HepG2 (cell line): ENCODE data around the gene EGFR. TPM values are rescaled to one million over a fixed set of nuclear protein-coding genes. Genes with fewer than 3 reads are reported as not detected.

Experiments
- ATAC-seq: fragments of 200-7000 bp; cut with Tn5 transposase; 3 replicates; pipeline ENCODE4 v1.9.1; 2020; ENCODE audit warnings: mild to moderate bottlenecking, moderate library complexity
- BruUV-seq: library from RNA; stranded (reverse); fragments of 400-500 nt; replicated peaks from 2 replicates; lab custom pipeline; 2021; lab: Mats Ljungman, UMichigan
- CTCF ChIA-PET: fragments of 300-600 bp; formaldehyde crosslinking; extraction: SDS; loops from one replicate; lab custom pipeline; 2021; ENCODE audit warnings: low total read pairs, inconsistent platforms, low intra/inter-chr PET ratio; lab: Yijun Ruan, JAX
- POLR2A ChIA-PET: fragments of 350-600 bp; sonication (Branson Sonifier 250); formaldehyde crosslinking; loops from one replicate; lab custom pipeline; 2020; ENCODE audit warnings: antibody characterized with exemption, inconsistent platforms; lab: Yijun Ruan, JAX
- DNase-seq: peaks from one replicate; pipeline ENCODE4 v3.0.0-alpha.2; 2015; ENCODE audit warnings: low spot score
- FAIRE-seq: peaks from 3 replicates; lab custom pipeline; 2011; peaks lifted over from hg19 to GRCh38; lab: Jason Lieb, UNC
- H2AFZ ChIP-seq: one replicate; pipeline ENCODE4 v1.6.1; 2011; ENCODE audit warnings: low read length, inconsistent platforms
- H3K27ac ChIP-seq: fragments of 300-600 bp; 3 replicates; pipeline ENCODE4 v1.8.0; 2011; ENCODE audit warnings: mixed run types, mild to moderate bottlenecking, mixed read lengths, low read length, inconsistent platforms; ENCODE audit not compliant: insufficient read depth; ENCODE audit errors: extremely low read length
- H3K27me3 ChIP-seq, 2 experiments: fragments of 200-600 bp in 1 of 2; 2 replicates in 1 of 2; 3 replicates in 1 of 2; pipeline versions ENCODE4 v1.6.0 to v1.8.0; 2011; ENCODE audit warnings: low read length in 2 of 2, mild to moderate bottlenecking in 2 of 2, moderate library complexity in 2 of 2, inconsistent platforms in 1 of 2; ENCODE audit not compliant: insufficient read depth in 2 of 2, control insufficient read depth in 1 of 2
- H3K36me3 ChIP-seq, 2 experiments: fragments of 200-600 bp in 1 of 2; replicated peaks in 1 of 2; 2 replicates in 1 of 2; 3 replicates in 1 of 2; pipeline versions ENCODE4 v1.5.1 to v1.8.0; 2011; ENCODE audit warnings: low read length in 2 of 2, inconsistent platforms in 1 of 2; ENCODE audit not compliant: insufficient read depth in 2 of 2, control insufficient read depth in 1 of 2
- H3K4me1 ChIP-seq: 2 replicates; pipeline ENCODE4 v1.5.1; 2012; ENCODE audit warnings: low read length, inconsistent platforms; ENCODE audit not compliant: insufficient read depth
- H3K4me2 ChIP-seq: 2 replicates; pipeline ENCODE4 v1.6.0; 2011; ENCODE audit warnings: low read depth, low read length, inconsistent platforms
- H3K4me3 ChIP-seq, 3 experiments: fragments of 200-600 bp in 1 of 3; sonication (generic), shearing (Covaris generic) in 1 of 3; replicated peaks in 1 of 3; 2 replicates each; pipeline ENCODE4 v1.5.1; 2011 to 2016; ENCODE audit warnings: low read length in 3 of 3, inconsistent platforms in 2 of 3, low read depth in 2 of 3, mild to moderate bottlenecking in 2 of 3, control low read depth in 1 of 3, mixed read lengths in 1 of 3; ENCODE audit not compliant: insufficient read depth in 1 of 3
- H3K79me2 ChIP-seq: one replicate; pipeline ENCODE4 v1.6.1; 2011; ENCODE audit warnings: low read length, inconsistent platforms; ENCODE audit not compliant: insufficient read depth
- H3K9ac ChIP-seq: 2 replicates; pipeline ENCODE4 v1.6.0; 2011; ENCODE audit warnings: mild to moderate bottlenecking, low read depth, low read length, inconsistent platforms; ENCODE audit not compliant: insufficient read depth
- H3K9me3 ChIP-seq: 2 replicates; pipeline ENCODE4 v1.5.1; 2012; ENCODE audit warnings: mild to moderate bottlenecking, low read length
- H4K20me1 ChIP-seq: 2 replicates; pipeline ENCODE4 v1.6.0; 2011; ENCODE audit warnings: inconsistent platforms, mild to moderate bottlenecking, low read length, moderate library complexity; ENCODE audit not compliant: insufficient read depth
- HNRNPLL ChIP-seq: fragments of 200-400 bp; formaldehyde crosslinking; IDR thresholded peaks from 2 replicates; pipeline ENCODE4 v1.6.1; 2017; ENCODE audit warnings: mild to moderate bottlenecking, low read depth, low read length; ENCODE audit not compliant: poor library complexity, severe bottlenecking
- ONECUT2 ChIP-seq: sonication (generic); formaldehyde crosslinking; IDR thresholded peaks from 2 replicates; pipeline ENCODE4 v1.4.0; 2020; ENCODE audit warnings: missing genetic modification reagents
- TRIM24 ChIP-seq: sonication (generic); formaldehyde crosslinking; IDR thresholded peaks from 2 replicates; pipeline ENCODE4 v1.8.0; 2022; ENCODE audit warnings: mild to moderate bottlenecking, missing genetic modification reagents
- ZFP36 ChIP-seq: fragments of 150-350 bp; IDR thresholded peaks from 2 replicates; pipeline ENCODE4 v1.6.1; 2018; ENCODE audit warnings: borderline replicate concordance, low read length, low read depth; ENCODE audit not compliant: partially characterized antibody
- ZNF496 ChIP-seq: sonication (generic); formaldehyde crosslinking; IDR thresholded peaks from 2 replicates; pipeline ENCODE4 v1.8.1; 2023; ENCODE audit warnings: mild to moderate bottlenecking, moderate library complexity, missing genetic modification reagents; ENCODE audit not compliant: insufficient replicate concordance
- ZNF747 ChIP-seq: sonication (generic); formaldehyde crosslinking; IDR thresholded peaks from 2 replicates; pipeline ENCODE4 v1.8.1; 2023; ENCODE audit warnings: missing genetic modification reagents, mild to moderate bottlenecking, borderline replicate concordance
- ZSCAN12 ChIP-seq: sonication (generic); formaldehyde crosslinking; IDR thresholded peaks from 2 replicates; pipeline ENCODE4 v1.9.0; 2021; ENCODE audit warnings: mild to moderate bottlenecking, missing genetic modification reagents
- WGBS: methylation state at CpG from one replicate; pipeline ENCODE4 v1.1.6; 2017; ENCODE audit warnings: low lambda C conversion rate; 5-methylcytosine and 5-hydroxymethylcytosine counted together
- in situ Hi-C: cut with HindIII; loops from 2 replicates; pipeline ENCODE4 v1.10.0; 2017; ENCODE audit warnings: low pct_unique_long_range_greater_than_20kb; ENCODE audit not compliant: extremely low pct_ligation_motif_present
- intact Hi-C: fragments of 100-400 bp; cut with micrococcal nuclease; formaldehyde crosslinking; loops from one replicate; pipeline ENCODE4 v1.10.0; 2022; ENCODE audit not compliant: unreplicated experiment
- polyA plus RNA-seq, 8 experiments: library from polyadenylated mRNA; depleted of rRNA in 3 of 8; stranded (reverse) in 7 of 8; unstranded in 1 of 8; fragments of >200 nt; fragmentation: Illumina TruSeq in 4 of 8; extraction: Trizol in 4 of 8; gene quantifications; 2 replicates each; pipeline versions ENCODE4 v1.2.1 to v1.2.3, GENCODE V29; 2011 to 2016; ENCODE audit warnings: low read depth in 4 of 8, missing spikeins in 1 of 8, mixed read lengths in 1 of 8; ENCODE audit not compliant: insufficient read depth in 1 of 8
- total RNA-seq, 5 experiments: library from RNA; depleted of rRNA; stranded (reverse); fragments of >200 nt; fragmentation: Illumina TruSeq; extraction: Trizol; gene quantifications; 2 replicates each; pipeline ENCODE4 v1.2.3, GENCODE V29; 2016; ENCODE audit warnings: low read depth in 1 of 5
- TF ChIP-seq, protein P1 (sequence below): sonication (generic); formaldehyde crosslinking; IDR thresholded peaks from 2 replicates; pipeline ENCODE4 v1.4.0; 2020; ENCODE audit warnings: mild to moderate bottlenecking, missing genetic modification reagents
- TF ChIP-seq, protein P2 (sequence below): sonication (generic); formaldehyde crosslinking; IDR thresholded peaks from 2 replicates; pipeline ENCODE4 v1.4.0; 2020; ENCODE audit warnings: missing genetic modification reagents

EGFR gene
- total and polyA plus RNA-seq, 2 of the 13 experiments (the other 11 are each of a cell fraction or from before 2014, with no cell fraction given) = 7.0 to 10.0 TPM

DNA sequence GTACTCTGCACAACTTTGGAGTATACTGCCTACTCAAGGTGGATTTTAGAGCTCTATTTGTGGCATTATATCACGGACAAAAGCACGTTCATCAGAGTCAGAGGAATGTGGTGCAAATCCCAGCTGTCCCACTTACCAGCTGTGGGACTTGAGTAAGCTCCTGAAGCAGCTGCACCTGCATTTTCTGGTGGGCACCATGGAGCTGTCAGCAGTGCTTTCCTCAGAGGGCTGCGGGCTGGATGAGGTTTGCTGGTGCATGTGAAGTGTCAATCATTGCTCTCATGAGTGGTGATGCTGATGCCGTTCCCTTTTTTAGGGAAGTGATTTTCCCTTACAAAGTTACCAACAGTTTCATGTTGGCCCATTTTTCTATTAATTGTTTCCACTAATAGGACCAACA, 53.4 kb downstream of the EGFR start (continued):
- TF ChIP-seq, protein P1, sequence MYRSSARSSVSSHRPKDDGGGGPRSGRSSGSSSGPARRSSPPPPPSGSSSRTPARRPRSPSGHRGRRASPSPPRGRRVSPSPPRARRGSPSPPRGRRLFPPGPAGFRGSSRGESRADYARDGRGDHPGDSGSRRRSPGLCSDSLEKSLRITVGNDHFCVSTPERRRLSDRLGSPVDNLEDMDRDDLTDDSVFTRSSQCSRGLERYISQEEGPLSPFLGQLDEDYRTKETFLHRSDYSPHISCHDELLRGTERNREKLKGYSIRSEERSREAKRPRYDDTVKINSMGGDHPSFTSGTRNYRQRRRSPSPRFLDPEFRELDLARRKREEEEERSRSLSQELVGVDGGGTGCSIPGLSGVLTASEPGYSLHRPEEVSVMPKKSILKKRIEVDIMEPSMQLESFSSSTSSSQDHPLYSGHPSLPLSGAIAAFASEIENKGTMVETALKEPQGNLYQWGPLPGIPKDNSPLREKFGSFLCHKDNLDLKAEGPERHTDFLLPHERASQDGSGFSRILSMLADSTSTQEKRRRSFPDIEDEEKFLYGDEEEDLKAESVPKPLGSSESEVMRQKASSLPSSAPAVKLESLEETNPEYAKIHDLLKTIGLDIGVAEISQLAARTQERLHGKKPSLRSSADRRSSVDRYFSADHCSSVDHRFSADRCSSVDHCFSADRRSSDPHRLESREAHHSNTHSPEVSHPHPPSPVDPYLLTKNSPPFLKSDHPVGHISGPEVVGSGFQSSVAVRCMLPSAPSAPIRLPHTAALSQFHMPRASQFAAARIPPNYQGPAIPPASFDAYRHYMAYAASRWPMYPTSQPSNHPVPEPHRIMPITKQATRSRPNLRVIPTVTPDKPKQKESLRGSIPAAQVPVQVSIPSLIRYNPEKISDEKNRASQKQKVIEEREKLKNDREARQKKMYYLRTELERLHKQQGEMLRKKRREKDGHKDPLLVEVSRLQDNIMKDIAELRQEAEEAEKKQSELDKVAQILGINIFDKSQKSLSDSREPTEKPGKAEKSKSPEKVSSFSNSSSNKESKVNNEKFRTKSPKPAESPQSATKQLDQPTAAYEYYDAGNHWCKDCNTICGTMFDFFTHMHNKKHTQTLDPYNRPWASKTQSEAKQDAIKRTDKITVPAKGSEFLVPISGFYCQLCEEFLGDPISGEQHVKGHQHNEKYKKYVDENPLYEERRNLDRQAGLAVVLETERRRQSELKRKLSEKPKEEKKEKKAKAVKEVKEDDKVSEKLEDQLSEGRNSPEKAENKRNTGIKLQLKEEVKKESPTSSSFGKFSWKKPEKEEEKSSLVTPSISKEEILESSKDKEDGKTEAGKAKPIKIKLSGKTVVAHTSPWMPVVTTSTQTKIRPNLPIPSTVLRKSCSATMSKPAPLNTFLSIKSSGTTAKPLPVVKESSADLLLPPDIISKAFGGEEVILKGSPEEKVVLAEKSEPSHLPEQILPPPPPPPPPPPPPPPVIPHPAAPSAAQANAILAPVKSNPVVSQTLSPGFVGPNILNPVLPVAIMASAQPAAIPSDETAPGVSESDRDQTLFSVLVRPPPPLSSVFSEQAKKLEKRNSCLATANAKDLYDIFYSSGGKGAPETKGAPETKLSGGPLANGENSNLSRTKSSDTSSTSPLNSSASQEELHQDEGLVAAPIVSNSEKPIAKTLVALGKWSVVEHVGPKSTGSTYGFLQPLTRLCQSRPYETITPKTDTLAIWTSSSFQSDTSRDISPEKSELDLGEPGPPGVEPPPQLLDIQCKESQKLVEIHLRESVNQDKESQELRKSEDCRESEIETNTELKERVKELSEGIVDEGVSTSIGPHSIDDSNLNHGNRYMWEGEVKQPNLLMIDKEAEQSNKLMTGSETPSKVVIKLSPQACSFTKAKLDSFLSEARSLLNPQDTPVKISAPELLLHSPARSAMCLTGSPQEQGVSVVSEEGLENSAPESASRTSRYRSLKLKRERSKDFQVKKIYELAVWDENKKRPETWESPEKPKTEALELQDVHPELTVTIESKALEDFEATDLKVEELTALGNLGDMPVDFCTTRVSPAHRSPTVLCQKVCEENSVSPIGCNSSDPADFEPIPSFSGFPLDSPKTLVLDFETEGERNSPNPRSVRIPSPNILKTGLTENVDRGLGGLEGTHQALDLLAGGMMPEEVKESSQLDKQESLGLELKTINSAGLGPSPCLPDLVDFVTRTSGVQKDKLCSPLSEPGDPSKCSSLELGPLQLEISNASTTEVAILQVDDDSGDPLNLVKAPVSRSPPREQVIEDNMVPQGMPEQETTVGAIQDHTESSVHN (CRISPR knock-in tag) = no peak
- TF ChIP-seq ZNF496 (CRISPR knock-in tag) (no peak), ZNF747 (CRISPR knock-in tag) (no peak)

DNA sequence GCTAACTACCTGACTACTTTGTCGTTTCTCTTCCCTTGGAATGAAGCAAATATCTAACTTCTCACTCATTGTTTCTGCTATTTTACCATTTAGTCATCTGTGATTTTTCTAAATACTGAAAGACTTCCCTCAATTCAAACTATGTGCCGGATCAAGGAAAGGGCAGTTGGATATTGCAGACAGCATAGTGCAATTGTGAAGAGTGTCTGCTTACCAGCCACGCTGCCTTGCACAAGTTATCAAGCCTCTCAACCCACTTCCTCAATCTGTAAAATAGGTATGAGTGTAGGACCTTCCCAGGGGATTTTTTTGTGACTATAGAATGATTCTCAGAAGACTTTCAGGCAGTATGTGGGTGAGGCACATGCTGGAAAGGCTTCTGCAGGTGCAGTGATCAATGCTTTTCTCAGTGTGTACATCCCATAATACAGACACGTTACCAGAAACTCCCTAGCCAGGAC, 54.3 kb downstream of the EGFR start:
- H3K4me2 ChIP-seq = no peak overlapping the region
- H3K36me3 ChIP-seq = no peaks in the 10 kb centered on the region
- H3K27ac ChIP-seq = no peak overlapping the region
- TF ChIP-seq ZSCAN12 (CRISPR knock-in tag) (no peak), TRIM24 (CRISPR knock-in tag) (no peak), ONECUT2 (CRISPR knock-in tag) (no peak), HNRNPLL (no peak), ZFP36 (no peak)
- TF ChIP-seq, protein P2, sequence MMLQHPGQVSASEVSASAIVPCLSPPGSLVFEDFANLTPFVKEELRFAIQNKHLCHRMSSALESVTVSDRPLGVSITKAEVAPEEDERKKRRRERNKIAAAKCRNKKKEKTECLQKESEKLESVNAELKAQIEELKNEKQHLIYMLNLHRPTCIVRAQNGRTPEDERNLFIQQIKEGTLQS (CRISPR knock-in tag) = no peak
- 89% methylated on average over 4 of the region's 4 CpGs for WGBS
- in situ Hi-C loops = no loop called here
- intact Hi-C loops = no loop called here
- H3K27me3 ChIP-seq = no peaks in the 10 kb centered on the region
- H3K9me3 ChIP-seq = no peaks in the 10 kb centered on the region
- ATAC-seq (no peak), DNase-seq (no peak), FAIRE-seq (no peak)
- H3K9ac ChIP-seq = no peak overlapping the region
- H4K20me1 ChIP-seq = no peaks in the 10 kb centered on the region
- no peak overlapping the region for H3K4me3 ChIP-seq
- CTCF ChIA-PET = no interaction called here
- H3K79me2 ChIP-seq = no peaks in the 10 kb centered on the region
- BruUV-seq = no TSS peak
- no peak overlapping the region for H2AFZ ChIP-seq
- POLR2A ChIA-PET = no interaction called here
- peaks cover 99% of the 10 kb centered on the region for H3K4me1 ChIP-seq
